GM18870 (cell line): ENCODE results near the gene CEACAM20.
"Not testable (repeated sequence)": the region's sequence is repeated elsewhere in the genome, so short reads cannot be mapped to it uniquely, and the experiment has no call there.

Experiments
- ATAC-seq: cut with Tn5 transposase; IDR thresholded peaks from one replicate; pipeline ENCODE4 v1.9.1; 2021; ENCODE audit warnings: moderate library complexity; ENCODE audit not compliant: unreplicated experiment

CEACAM20 gene

GRCh38 chr19:44529536-44529935, at the start of gene CEACAM20:
Gene CEACAM20, minus strand, starts transcription at chr19:44529675. Its CDS starts 166 bp downstream, at chr19:44529509.
- no peak for ATAC-seq

GRCh38 chr19:44577566-44577874, 48.0 kb upstream of the CEACAM20 start:
- ATAC-seq, result no peak

- no peak for ATAC-seq
Measured at GRCh38 chr19:44576843-44577565, 47.5 kb upstream of the CEACAM20 start.

- no peak for ATAC-seq
Measured at GRCh38 chr19:44575116-44575700, 45.7 kb upstream of the CEACAM20 start.

GRCh38 chr19:44574186-44574950, 44.9 kb upstream of the CEACAM20 start:
- no peak for ATAC-seq

GRCh38 chr19:44573627-44574026, 44.2 kb upstream of the CEACAM20 start:
- no peak for ATAC-seq

GRCh38 chr19:44573183-44573582, 43.7 kb upstream of the CEACAM20 start:
- no peak for ATAC-seq

GRCh38 chr19:44572581-44572900, 43.1 kb upstream of the CEACAM20 start:
- no peak for ATAC-seq

- no peak for ATAC-seq
Measured at GRCh38 chr19:44571830-44572580, 42.5 kb upstream of the CEACAM20 start.

GRCh38 chr19:44570984-44571684, 41.7 kb upstream of the CEACAM20 start:
- ATAC-seq, result no peak

GRCh38 chr19:44570603-44570983, 41.1 kb upstream of the CEACAM20 start:
- ATAC-seq, result no peak

GRCh38 chr19:44567745-44568144, 38.3 kb upstream of the CEACAM20 start:
- no peak for ATAC-seq

- ATAC-seq, result no peak
Measured at GRCh38 chr19:44566984-44567383, 37.5 kb upstream of the CEACAM20 start.

GRCh38 chr19:44563086-44563655, 33.7 kb upstream of the CEACAM20 start:
- ATAC-seq, result not testable (repeated sequence)

GRCh38 chr19:44557933-44558332, 28.5 kb upstream of the CEACAM20 start:
- no peak for ATAC-seq

- ATAC-seq, result no peak
Measured at GRCh38 chr19:44554641-44555246, 25.3 kb upstream of the CEACAM20 start.

GRCh38 chr19:44553478-44554171, 24.1 kb upstream of the CEACAM20 start:
- no peak for ATAC-seq

- no peak for ATAC-seq
Measured at GRCh38 chr19:44552324-44552723, 22.8 kb upstream of the CEACAM20 start.

- no peak for ATAC-seq
Measured at GRCh38 chr19:44551850-44552249, 22.4 kb upstream of the CEACAM20 start.

GRCh38 chr19:44550976-44551375, 21.5 kb upstream of the CEACAM20 start:
- not testable (repeated sequence) for ATAC-seq
